ENCODE measurements around the gene NHSL1.

Gene NHSL1

GRCh38 chr6:138424004-138424904 lies 75.0 kb downstream of the NHSL1 start:
- DNase-seq: no peak

- no peak for DNase-seq
These were observed 76.4 kb downstream of the NHSL1 start for GRCh38 chr6:138422861-138423260.

- DNase-seq: no peak
These were observed 77.7 kb downstream of the NHSL1 start for GRCh38 chr6:138421608-138422007.

- DNase-seq: no peak
These were observed 78.2 kb downstream of the NHSL1 start for GRCh38 chr6:138421089-138421488.

- DNase-seq: no peak
These were observed 78.9 kb downstream of the NHSL1 start for GRCh38 chr6:138420356-138420755.

GRCh38 chr6:138419766-138420165 lies 79.5 kb downstream of the NHSL1 start:
- DNase-seq: no peak

- no peak for DNase-seq
These were observed 81.1 kb downstream of the NHSL1 start for GRCh38 chr6:138418118-138418742.

GRCh38 chr6:138417493-138418117 lies 81.7 kb downstream of the NHSL1 start:
- DNase-seq: no peak

- DNase-seq: no peak
These were observed 83.1 kb downstream of the NHSL1 start for GRCh38 chr6:138416206-138416605.

GRCh38 chr6:138415125-138415524 lies 84.2 kb downstream of the NHSL1 start:
- no peak for DNase-seq

- no peak for DNase-seq
These were observed 88.1 kb downstream of the NHSL1 start for GRCh38 chr6:138410972-138411880.

- DNase-seq: no peak
These were observed 89.1 kb downstream of the NHSL1 start for GRCh38 chr6:138410048-138410735.

- DNase-seq: no peak
These were observed 92.9 kb downstream of the NHSL1 start for GRCh38 chr6:138406443-138406842.

GRCh38 chr6:138405816-138406413 lies 93.4 kb downstream of the NHSL1 start:
- no peak for DNase-seq

GRCh38 chr6:138404666-138405337 lies 94.5 kb downstream of the NHSL1 start:
- DNase-seq: no peak

GRCh38 chr6:138403801-138404665 lies 95.3 kb downstream of the NHSL1 start, which contains the start of gene HEBP2:
Gene HEBP2 (plus strand): TSS chr6:138404223. CDS start chr6:138404496, 273 bp downstream.
- peak; percentile 92 for DNase-seq

GRCh38 chr6:138403324-138403800 lies 95.9 kb downstream of the NHSL1 start:
- no peak for DNase-seq

- no peak for DNase-seq
These were observed 96.5 kb downstream of the NHSL1 start for GRCh38 chr6:138402838-138403187.

- no peak for DNase-seq
These were observed 97.1 kb downstream of the NHSL1 start for GRCh38 chr6:138401960-138402837.

Measured in NK-92 treated with Interleukin-12 subunit alpha and Interleukin-12 subunit beta, amount 100 ng/mL, for 24 hours (cell line).